GM18499 (cell line): Measurements from ENCODE around the gene HOXB4.

Experiments
- ATAC-seq: cut with Tn5 transposase; IDR thresholded peaks from one replicate; pipeline ENCODE4 v1.9.1; 2021; ENCODE audit warnings: moderate number of reproducible peaks; ENCODE audit not compliant: insufficient read depth, unreplicated experiment

HOXB4 gene

DNA sequence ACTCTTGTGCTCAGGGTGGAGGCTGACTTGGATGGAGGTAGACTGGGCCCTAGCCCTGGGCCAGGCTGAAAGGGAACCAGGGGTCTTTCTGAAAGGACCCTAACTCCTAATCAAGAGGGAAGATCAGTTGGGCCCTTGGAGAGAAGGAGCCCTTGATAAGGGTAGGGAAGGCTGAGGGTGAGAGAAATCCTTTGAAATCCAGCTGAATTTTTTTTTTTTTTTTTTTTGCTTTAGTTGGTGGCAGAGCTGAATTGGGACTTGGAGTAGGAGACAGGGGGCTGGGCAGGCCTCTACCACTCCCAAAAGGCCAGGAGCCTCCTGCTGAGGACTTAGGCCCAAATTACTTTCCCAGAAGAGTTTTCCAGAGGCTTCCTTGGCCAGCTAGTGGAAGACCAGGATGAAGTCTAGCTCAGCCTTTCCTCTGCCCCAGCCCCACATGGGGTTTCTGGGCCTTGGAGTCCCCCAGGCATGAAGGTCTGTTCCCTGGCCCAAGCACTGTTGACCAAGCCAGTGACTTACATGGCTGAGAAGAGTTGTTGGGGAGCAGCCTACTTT lies 12.5 kb upstream of the HOXB4 start:
- ATAC-seq = no peak

DNA sequence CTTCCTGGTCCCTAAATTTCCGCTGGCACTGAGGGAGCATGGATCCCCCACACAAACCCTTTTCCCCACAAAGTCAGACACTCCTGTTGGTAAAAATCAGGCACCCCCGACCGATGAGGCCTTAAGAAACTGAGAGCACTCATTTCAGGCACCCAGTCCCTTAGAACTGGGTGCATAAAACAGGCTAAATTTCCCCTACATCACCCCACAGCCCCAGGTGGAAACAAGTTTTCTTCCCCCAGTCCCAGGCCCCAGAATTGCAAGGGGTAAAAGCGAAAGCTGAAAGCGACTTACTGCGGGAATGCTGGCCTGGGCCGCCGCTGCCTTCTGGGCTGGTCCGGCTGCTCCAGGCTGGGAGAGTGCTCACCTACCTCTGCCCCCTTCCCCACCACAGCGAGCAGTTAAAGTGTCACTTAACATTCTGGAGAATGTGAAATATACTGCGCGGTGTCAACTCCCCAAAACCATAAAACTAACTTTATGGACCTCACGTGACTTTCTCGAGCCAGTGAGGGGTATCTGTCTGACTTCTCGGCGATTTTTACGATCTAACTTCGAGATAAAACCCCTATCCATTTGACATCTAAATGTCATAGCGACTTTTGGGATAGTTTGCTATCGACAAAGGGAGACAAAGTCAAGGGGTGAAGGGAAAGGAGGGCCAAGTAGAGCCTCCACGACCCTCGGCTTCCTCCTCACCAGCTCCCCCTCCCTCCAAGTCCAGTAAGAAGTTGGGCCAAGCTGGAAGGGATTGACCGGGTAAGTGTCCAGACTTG lies 11.9 kb upstream of the HOXB4 start, which contains the start of gene HOXB3:
Gene HOXB3, minus strand, starts transcription at position 411 of the 776 bp plus-strand sequence. CDS start 37,767 bp downstream, outside the sequence.
- no peak for ATAC-seq

DNA sequence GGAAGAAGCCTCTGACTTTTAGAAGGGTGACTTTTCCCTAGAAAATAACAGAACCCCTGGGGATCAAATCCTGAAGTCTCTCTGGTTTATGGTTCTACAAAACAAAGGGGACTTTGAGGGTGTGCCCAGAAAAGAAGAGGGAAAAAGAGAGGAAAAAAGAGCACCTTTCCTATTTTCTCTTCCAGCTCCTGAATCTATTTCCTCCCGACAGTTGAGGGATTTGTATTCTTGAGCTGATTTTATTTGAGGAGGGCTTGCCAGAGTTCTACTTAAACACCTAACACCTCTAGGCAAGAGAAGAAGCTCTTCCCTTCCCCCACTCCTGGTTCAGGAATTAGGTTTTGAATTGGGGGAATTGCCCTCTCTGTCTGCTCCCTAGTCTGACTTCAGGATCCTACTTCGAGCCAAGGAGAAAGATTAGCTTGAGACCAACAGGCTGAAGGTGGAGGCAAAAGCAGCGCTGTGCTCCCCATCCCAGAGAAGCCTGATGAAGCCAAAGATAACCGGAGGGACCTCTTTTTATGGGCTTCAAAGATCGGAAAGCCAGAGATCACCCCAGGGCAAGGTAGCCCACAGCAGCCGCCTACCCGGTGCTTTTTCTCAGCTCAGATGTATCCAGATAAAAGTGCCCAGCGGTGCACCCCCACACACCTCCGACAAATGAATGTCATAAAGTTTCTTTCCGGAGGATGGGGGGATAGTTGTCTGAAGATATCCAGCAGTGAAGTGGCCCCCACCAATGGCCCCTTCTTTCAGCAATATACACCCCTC lies 11.1 kb upstream of the HOXB4 start:
- no peak for ATAC-seq

DNA sequence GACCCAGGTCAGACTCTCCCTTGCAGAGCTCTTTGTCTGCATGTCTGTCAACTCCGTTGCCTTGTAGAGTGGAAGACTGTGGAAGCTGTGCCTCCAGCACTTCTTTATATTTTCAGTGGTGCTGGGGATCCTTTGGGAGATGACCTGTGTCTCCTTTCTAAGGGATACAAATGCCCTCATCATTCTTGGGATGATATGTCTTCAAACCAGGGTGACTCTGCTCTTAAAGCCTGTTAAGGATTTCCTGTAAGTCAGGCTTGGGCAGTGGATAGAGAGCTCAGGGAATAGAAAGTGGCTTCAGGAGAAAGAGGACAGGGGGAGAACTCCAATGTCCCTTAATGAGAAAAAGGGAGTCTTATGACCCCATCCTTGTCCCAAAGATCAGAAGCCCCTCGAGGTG lies 10.4 kb upstream of the HOXB4 start:
- ATAC-seq = no peak

DNA sequence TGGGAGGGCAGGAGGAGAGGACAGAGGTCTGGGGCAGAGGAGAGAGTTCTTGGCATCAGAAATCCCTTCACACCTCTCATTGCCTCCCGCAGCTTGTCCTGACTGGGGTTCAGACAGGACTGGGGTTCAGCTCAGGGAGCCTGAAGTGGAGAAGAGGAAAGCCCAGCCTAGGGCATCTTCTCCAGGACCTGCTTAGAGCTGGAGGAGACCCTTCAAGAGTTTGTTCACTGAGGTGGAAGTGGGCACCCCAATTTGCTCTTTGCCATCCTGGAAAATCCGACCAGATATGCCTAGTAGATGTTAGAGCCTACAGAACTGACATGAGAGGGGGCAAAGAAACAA lies 9.9 kb upstream of the HOXB4 start:
- no peak for ATAC-seq

DNA sequence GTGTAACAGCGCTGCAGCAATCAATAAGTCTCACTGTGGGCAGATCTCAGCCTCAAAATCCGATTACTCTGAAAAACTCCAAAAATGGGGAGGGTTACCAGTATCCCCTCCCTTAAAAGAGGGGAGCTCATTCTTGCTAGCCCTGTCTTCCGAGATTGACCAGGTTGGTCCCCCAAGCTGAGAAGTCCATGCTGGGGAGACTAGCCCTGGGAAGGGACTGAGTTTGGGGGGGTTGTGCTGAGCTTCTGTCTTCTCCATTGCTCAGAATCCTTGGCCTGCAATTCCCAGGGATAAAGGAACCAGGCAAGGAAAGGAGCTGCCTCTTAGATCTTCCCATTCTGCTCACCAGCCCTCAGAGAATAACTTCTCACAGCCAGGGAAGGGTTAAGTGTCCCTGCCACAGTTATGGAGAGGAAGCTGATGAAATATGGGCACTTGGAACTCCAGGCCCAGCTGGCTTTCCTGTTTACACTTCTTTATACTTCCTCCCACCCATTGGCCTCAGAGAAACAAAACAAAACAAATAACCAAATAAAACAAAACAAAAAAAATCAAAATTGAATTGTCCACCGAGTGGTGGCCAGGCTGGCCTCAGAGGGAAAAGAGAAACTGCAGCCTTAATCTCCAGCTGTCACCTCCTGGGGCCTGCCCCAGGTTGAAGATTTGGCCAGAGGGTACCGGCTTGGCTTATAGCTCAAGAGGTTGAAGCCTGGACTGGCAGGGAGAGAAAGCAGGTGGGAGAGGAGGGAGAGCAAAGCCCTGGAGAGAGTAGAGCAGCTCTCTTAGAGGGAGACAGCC lies 9.3 kb upstream of the HOXB4 start:
- no peak for ATAC-seq

DNA sequence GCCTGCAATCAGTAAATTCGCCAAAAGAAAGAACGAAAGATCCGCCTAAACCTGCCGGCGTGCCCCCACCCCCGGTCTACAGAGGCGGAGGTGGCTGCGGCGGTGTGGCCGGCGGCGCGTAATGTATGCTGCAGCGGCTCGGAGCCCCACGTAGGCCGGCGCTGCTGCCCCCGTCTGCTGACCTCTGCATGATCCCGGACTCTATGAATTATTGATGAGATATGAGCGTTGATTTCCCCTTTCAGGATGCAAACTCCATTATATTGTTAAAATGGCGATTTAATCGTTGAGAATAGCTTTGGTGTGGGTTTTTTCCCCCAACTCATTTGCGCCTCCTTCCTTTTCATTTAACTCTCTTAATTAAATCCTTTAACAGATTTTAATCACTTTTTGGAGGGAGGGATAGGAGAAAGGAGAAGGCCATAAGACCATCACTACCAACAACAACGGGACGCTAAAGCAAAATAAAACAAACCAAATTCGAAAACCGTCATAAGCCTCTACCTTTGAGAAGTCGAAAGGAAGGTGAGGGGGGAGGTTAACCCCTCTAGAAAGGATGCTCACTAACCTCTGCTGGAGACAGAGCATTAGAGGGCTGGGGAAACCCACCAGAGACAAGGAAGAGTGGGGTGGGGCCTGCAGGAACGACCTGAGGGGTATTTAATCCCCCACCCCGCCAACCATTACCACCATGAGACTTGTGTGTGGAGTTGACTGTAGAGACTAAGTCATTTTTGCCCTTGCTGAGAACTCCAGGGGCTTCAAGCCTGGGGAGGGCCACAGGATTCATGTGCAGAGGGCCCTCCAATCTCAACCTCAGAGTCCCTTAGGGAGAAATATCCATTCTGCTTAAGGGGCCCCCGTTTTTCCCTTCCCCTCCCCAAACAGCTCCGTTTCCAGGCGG lies 8.5 kb upstream of the HOXB4 start:
- ATAC-seq = no peak

DNA sequence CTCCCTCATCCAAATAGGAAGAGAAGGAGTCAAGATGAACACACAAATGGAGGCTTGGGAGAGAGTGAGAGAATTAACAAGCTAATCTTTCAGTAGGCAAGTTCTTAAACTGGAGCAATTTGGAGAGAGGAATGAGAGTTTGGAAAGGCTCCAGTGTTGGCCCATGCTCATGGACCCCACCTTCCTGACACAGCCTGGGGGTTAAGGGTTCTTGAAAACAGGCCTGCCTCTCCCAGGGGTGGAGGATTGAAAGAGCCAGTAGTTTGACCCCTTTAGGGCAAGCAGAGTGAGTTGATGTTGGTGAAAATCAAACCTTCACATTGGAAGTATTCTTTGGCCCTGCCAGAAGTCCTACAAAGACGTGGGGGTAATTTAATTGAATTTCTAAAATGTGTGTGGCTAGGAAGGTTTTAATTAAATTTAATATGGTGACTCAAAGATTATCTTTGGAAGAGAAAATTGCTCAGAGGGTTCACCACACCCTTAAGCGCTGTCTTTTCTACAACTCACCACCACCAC lies 6.1 kb upstream of the HOXB4 start:
- no peak for ATAC-seq

DNA sequence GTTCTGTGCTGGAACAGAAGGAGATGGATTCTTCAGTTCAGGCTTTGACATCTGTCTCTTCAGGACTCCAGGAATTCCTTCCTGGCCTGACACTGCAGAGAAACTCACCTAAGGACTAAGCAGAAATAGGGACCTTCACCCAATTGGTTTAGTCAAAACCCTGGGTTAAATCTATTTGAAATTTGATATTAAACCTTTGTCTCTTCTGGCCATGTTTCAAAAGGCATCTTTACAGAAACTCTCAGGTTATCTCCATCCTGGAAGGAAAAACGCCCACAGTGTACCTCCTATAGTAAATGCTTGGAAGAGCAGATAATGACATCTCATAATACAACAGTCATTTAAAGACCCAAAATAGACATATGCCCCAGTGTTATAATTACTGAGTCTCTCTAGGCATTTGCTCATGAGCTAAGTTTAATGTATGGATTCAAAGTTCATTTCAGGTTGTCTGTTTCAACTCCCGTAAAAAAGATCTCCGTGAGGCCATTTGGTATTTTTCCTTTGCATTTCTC lies 5.6 kb upstream of the HOXB4 start:
- ATAC-seq = no peak

DNA sequence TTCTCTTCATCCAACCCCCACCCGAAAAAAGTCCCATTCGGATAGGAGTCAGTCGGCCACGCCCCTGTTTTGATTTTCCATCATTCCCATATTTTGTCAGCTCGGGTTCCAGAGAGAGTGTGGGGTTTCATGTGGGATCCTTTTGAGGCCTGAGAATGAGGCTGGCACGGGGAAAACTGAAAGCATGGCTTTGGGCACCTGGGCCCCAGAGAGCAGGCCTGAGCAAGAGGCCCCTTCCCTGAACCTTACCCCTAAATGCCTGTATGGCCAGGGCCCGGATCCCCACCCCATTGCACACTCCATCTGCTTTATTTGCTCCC lies 4.6 kb upstream of the HOXB4 start:
- ATAC-seq = no peak

DNA sequence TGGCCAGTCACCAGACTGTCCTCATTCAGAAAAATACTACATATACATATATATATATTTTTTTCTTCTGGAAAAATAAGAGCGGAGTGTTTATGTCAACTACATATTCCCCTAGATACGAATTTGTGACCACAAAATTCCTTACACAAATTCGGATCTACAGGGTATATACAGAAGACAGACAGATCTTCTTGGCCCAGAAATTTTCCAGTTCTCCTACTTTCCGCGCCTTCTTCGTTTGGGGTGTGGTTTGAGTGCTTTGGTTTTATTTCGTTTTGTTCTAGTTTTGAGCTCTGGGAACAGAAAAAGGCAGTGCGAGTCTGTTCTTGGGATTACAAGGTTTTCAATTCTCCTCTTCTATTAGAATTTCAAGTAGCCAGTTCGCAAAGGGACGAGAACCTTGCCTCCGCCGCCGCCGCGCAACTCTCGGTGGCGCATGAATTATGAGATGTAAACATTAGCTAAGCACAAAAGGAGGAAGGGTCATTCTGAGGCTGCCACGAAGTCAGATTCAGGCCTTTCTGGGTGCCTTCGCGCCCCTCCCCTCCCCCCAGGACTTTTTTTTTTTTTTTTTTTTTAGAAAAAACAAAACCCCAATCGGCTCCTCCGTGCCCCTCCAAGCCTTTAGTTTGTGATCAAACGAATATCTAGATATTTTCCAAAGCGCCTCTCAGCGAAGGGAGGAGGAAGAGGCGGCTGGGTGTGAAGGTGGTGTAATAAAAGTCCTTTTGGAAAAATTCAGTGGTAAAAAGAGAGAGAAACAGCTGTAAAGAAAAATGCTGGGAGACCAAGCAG lies 1.8 kb upstream of the HOXB4 start:
- no peak for ATAC-seq

DNA sequence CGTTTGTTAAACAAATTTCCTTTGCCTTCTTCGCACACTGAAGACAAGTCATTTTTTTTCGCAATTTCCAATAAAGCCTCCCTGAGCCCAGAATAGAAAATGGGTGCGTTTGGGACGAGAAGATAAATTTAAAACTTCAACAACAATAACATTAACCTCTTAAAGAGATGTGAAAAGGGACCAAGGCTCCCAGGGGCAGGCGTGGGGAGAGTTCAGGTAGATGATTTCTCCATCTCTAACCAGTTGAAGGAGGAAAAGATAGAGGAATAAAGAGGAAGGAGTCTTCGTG lies 1.3 kb upstream of the HOXB4 start:
- no peak for ATAC-seq

DNA sequence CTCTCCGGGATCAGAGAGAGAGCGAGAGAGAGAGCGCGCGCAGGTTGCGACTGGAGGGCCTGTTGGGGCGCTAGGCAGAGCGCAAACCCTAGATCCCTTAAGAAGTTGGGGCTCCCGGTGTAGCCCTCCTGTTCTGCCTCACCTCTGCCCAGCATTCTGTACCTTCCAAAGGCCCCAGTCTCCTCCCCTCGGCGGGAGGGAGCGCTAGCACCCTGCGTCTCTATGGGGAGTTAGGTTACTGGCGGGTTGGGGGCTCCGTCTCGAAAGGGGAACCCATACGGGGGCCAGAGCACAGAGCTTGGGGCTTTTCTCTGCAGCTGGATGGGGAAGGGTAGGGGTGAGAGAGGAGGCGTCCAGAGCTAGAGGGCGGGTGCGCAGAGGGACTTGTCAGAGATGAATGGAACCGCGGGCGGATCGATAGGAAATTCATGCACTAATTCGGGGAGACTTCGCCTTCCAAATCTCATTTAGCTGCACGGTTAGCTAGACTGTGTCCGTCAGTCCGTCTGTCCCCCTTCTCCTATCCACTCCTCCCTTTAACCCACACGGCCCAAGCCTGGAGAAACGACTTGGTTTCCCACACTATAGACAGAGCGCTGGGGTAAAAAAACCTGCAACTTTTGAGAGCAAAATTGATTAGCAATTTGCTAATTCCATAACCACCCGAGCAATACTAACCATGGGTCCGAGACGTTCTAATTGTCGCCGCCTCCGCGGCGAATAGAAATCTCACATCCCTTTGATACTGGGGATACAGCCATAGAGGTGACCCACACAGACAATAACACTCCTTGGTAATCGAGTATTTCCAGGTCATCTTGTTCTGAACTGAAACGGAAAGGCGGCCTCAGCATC lies 693 bp upstream of the HOXB4 start:
- no peak for ATAC-seq

DNA sequence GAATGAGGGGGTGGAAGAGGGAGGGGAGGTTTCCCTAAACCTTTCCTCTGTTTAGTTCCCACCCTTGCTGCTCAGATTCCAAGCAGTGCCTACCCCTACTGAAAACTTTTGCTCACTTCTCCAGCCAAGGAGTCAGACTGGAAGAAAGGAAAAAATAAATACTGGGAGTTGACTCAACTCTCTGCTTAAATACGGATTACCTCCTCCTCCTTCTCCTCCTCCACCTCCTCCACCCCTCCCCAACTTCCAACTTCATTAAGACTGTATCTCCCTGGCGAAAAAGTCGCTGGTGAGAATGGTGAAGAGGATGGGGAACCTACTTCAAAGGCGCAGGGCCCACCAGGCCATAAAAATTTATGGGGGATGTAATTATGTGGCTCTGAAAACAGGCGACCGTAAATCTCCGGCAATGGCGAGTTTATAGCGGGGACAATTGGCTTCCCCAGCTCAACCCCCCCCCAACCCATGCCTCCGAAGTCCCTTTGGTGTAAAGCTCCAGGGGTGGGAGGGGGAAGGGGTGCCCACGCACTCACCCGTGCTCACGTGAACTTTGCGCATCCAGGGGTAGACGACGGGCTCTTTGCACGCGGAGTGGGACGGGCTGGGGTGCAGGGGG lies 712 bp downstream of the HOXB4 start:
- no peak for ATAC-seq

DNA sequence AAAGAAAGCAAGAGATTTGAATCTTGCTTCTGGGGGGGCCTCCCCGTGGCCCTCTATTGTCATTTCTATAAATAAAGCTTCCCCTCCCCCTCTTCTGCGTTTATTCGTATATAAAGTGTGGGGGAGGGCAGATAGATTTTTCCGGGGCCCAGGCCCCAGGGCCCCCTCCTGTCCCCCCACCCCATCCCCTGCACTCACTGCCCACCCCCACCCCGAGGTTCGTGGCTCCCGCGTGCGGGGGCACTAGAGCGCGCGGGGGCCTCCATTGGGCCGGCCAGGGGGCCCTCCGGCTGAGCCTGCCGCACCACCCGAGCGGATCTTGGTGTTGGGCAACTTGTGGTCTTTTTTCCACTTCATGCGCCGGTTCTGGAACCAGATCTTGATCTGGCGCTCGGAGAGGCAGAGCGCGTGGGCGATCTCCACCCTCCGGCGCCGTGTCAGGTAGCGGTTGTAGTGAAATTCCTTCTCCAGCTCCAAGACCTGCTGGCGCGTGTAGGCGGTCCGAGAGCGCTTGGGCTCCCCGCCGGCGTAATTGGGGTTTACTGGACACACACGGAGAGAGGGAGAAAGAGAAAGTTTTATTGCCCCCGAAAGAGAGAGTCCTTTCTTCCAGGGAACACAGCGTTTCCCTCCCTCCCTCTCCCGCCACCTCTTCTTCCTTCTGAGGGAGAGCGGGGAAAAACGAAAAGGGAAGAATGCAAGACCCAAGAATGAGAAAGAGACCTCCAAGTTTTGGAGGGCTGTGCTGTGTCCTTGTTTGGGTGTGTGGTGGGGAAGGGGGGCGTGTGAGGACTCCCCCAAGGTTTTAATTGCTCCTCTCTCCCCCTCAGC lies 1.5 kb downstream of the HOXB4 start:
- ATAC-seq = no peak

DNA sequence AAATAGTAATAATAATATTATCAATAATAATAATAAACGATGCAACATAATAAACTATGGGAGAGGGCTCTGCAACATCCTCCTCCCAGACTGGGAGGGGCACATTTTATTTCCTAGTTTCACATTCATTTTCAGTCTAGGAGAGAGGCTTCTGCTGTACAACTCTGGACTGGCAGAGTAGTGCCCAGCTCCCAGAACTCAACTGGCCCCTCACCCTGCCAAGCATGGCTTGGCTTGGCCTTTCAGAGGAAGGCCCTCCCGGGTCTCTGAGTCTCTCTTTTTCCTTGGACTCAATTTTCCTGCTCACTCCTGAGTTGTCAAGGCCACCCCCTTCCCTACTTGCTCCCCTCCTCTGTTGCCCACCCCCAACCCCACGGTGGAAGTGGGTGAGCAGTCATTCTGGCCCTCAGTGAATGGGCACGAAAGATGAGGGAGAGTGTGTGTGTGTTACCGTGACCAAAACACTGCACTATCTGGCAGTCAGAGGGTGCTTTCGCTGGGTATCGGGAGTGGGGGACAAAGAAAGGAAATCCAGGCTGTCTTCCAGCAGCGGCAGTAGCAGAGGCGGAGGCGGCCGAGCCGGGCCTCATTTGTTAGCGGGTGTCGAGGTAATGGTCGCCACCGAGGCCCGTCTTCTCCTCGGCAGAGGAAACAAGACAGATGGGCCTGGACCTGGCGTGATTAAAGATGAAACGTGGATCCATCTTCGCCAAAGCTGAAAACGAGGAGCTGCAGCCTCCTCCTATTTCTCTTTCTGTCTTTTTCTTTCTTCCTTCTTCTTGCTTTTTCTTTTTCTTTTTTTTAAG lies 2.3 kb downstream of the HOXB4 start:
- ATAC-seq = no peak
